Measurements from ENCODE around the gene AJUBA.

Gene AJUBA

DNA sequence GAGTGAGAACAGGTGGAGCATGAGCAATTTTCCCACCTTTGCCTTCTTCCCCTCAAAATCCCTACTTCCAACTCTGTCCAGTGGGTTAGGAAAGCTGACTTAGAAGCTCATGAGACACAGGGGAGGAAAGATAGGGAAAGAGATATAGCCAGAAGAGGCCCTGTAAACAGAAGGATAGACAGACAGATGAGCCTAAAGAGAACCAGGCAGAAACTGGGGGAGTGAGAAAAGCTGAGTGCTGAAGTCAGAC is 5.0 kb downstream of the AJUBA start:
- peaks cover 63% of the 10 kb centered on the region for H3K4me1 Mint-ChIP-seq
- peaks cover 46% of the 10 kb centered on the region for H3K36me3 Mint-ChIP-seq (ENCODE audit: low read depth)
- no peaks in the 10 kb centered on the region for H3K9me3 Mint-ChIP-seq
- peak overlapping the region; percentile 99 for H3K27ac Mint-ChIP-seq
- DNase-seq: no peak
- peak overlapping the region; percentile 89 for H3K4me3 Mint-ChIP-seq
- peaks cover 3% of the 10 kb centered on the region for H3K27me3 Mint-ChIP-seq (ENCODE audit: low read depth, poor library complexity)
- TF ChIP-seq, protein P1, sequence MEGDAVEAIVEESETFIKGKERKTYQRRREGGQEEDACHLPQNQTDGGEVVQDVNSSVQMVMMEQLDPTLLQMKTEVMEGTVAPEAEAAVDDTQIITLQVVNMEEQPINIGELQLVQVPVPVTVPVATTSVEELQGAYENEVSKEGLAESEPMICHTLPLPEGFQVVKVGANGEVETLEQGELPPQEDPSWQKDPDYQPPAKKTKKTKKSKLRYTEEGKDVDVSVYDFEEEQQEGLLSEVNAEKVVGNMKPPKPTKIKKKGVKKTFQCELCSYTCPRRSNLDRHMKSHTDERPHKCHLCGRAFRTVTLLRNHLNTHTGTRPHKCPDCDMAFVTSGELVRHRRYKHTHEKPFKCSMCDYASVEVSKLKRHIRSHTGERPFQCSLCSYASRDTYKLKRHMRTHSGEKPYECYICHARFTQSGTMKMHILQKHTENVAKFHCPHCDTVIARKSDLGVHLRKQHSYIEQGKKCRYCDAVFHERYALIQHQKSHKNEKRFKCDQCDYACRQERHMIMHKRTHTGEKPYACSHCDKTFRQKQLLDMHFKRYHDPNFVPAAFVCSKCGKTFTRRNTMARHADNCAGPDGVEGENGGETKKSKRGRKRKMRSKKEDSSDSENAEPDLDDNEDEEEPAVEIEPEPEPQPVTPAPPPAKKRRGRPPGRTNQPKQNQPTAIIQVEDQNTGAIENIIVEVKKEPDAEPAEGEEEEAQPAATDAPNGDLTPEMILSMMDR (IDR thresholded peaks at IDR 0.05): no peak

DNA sequence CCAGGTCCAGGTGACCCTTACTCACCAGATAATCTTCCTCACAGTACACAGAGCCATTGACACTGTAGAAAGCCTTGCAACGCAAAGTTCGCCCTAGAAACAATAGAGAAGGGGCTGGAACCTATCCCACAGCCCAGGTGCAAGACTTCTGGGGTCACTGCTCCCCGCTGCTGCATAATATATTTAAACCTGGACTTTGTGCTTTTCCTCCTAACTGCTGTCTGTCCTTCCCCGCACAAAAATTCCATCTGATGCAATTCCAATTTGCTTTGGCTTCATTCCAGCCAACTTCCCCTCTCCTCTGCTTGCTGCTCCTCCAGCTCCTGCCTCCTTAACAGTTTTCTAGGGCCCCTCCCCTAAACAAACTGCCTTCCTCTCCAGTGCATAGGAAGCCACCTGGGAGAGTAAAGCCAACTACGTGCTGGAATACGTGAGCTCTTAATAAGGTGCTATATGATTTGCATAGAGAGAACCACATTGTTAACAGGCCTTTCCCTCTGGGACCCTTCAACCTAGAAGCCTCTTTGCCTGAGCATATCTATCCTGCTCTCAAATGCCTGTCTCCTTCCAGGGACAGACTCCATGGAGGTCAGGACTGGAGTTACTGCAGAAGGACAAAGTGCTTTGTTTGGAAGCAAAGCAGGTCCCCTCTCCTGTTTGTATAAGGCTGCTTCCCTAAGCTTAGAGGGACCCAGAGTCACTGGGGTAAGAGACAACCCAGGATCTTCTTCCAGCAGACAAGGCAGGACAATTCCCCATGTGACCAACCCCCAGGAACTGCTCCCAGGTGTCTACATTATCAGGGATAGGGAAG is 5.5 kb downstream of the AJUBA start:
- Mint-ChIP-seq H3K27ac (peak overlapping the region; percentile 99), H3K4me1 (peaks cover 63% of the 10 kb centered on the region), H3K4me3 (peak overlapping the region; percentile 89), H3K27me3 (ENCODE audit: low read depth, poor library complexity) (peaks cover 6% of the 10 kb centered on the region), H3K36me3 (ENCODE audit: low read depth) (peaks cover 51% of the 10 kb centered on the region), H3K9me3 (no peaks in the 10 kb centered on the region)
- no peak for DNase-seq
- TF ChIP-seq, protein P1 (IDR thresholded peaks at IDR 0.05): no peak

DNA sequence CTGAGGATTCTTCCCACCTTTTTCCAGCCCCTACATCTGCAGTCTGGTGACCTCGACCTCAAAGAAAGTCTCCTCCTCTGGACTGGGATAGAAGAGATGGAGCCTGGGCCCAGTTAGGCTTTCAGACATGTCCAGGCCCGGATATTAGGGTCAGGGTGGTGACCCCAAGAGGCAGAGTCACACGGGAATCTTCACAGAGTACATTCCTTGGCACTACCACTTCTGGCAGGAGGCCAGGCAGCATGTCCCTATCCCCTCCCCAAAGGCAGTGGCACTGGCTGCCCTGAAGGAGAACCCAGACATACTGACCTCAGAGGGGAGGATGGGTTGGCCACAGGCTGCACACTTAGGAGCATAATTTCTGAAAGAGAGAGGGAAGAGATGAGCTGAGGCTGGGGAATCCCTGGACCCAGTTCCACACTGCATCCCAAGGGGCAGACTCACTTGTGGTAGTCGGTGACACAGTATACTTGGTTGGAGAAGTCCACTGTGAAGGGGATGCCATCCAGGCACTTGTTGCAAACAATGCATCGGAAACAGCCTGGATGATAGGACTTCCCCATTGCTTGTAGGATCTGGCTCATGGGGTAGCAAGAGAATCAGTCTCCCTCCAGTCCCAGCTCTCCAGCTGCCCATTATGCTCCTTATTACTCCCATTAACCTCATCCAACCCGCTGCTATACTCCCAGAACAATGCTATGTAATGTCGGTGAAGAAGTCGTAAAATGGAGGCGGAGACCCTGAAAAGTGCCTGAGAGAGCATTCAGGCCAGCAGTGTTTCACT is 7.6 kb downstream of the AJUBA start:
- peaks cover 57% of the 10 kb centered on the region for H3K4me1 Mint-ChIP-seq
- peak overlapping the region; percentile 89 for H3K27ac Mint-ChIP-seq
- H3K4me3 Mint-ChIP-seq: no peak overlapping the region
- TF ChIP-seq, protein P1 (IDR thresholded peaks at IDR 0.05): no peak
- H3K9me3 Mint-ChIP-seq: no peaks in the 10 kb centered on the region
- no peak for DNase-seq
- peaks cover 6% of the 10 kb centered on the region for H3K27me3 Mint-ChIP-seq (ENCODE audit: low read depth, poor library complexity)
- peaks cover 61% of the 10 kb centered on the region for H3K36me3 Mint-ChIP-seq (ENCODE audit: low read depth)

DNA sequence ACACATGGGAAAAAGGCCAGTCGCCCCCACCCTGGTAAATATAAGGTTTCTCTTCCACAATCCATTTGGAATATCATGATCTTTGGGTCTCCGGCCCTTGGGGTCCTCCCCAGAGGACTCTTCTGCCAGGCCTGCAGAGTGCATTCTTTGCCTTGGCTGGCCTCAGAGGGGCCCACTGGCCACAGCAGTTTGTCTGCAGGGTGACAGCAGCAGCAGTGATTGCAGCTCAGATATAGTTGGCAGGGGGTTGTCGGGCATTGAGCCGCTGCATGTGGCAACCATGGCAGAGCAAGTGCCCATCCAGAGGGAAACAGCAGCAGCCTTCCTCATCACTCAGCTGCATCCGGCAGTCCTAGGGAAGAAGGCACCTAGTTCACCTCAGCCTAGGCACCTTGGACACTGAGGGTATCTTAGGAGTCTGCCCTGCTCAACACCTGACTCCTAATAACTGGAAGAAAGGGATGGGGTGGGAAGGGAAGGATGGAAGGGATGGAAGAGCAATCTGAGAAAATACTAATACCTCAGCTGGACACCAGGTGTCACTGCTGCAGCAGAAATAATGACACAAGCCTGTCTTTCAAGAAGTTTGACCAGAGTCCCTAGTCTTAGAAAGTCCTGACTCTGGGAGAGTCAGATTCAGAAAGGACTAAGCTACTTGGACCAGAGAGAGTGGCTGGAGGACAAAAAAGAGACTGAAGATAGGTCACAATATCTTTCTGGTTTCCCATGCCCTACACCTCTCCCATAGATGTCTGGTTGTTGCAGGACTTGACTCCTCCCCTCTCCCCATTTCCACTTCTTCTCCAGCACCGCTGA is 8.9 kb downstream of the AJUBA start:
- H3K4me3 Mint-ChIP-seq: no peak overlapping the region
- H3K9me3 Mint-ChIP-seq: no peaks in the 10 kb centered on the region
- H3K27me3 Mint-ChIP-seq (ENCODE audit: low read depth, poor library complexity): peaks cover 6% of the 10 kb centered on the region
- H3K36me3 Mint-ChIP-seq (ENCODE audit: low read depth): peaks cover 69% of the 10 kb centered on the region
- DNase-seq: peak; percentile 49
- peak overlapping the region; percentile 89 for H3K27ac Mint-ChIP-seq
- H3K4me1 Mint-ChIP-seq: peaks cover 44% of the 10 kb centered on the region
- TF ChIP-seq, protein P1 (IDR thresholded peaks at IDR 0.05): peak; percentile 62

DNA sequence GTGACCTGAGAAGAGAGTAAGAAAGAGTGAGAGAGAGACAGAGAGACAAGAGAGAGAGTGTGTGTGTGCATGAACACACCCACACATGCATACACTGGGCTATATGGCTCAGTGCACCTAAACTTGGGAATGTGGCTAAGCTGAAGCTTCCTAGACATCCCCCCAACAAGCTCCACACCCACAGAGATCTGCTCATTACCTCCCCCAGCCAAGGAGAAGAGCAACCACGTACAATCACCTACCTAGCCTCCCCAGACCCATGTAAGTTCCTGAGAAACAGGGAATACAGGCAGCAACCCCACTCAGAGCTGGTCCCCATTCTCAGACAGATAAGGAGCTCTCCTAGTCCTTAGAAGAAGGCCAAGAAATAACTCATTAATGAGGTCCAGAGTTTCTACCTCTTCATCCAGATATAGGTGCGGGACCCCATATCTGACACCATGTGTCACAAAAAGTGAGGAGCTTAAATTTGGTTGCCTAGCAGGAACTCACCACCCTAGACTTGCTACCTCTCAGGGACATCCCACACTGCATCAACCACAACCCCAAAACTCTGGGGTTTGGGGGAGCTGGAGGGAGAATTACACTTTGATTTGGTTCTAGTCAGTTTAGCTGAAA is 9.9 kb downstream of the AJUBA start:
- Mint-ChIP-seq H3K27ac (peak overlapping the region; percentile 79), H3K9me3 (no peaks in the 10 kb centered on the region), H3K36me3 (ENCODE audit: low read depth) (peaks cover 69% of the 10 kb centered on the region), H3K4me1 (peaks cover 34% of the 10 kb centered on the region), H3K4me3 (no peak overlapping the region), H3K27me3 (ENCODE audit: low read depth, poor library complexity) (peaks cover 6% of the 10 kb centered on the region)
- TF ChIP-seq, protein P1 (IDR thresholded peaks at IDR 0.05): no peak
- no peak for DNase-seq
